GM11168 (cell line): Measurements from ENCODE around the gene PHACTR3.

ENCODE experiments used
- in situ Hi-C: fragments of 300-500 bp; cut with MboI; formaldehyde crosslinking; loops from one replicate; pipeline ENCODE4 v1.12.0; 2022; ENCODE audit warnings: low sequenced_read_pairs; ENCODE audit not compliant: unreplicated experiment

PHACTR3 gene

DNA sequence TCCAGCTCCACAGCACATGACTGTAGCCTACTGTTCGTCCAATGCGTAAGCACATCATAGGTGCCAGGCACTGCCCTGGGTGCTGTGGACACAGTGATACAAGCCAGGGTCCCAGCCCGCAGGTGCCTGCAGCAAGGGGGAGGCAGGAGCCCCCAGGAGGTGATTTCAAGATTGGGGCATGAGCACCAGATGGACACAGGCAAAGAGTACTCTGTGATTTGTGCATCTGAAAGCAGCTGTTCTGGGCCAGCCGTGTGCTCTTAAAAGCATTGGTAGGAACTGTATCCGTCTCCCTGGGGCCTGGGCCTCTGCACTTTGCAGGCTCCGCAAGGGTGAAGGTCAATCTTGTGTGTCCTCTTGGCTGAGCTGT is 179.3 kb downstream of the PHACTR3 start:
- in situ Hi-C loops, result no loop called here

DNA sequence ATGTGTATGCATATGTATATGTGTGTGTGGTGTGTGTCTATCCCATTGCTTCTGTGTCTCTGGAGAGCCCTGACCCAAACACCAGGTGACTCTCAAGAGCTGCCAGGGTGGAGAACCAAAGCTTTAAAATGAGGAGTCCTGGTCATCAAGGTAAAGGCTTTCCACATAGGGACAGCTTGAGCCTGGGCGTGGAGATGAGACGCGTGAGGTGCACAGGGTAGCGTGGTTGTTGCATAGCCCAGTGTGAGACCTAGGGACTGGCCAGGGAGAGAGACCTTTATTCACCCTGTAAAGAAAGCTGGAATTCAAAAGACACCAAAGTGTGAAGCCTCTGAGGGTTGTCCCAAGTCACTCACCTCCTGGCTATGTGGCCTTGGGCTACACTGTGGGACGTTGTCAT is 180.0 kb downstream of the PHACTR3 start:
- in situ Hi-C loops, result no loop called here

DNA sequence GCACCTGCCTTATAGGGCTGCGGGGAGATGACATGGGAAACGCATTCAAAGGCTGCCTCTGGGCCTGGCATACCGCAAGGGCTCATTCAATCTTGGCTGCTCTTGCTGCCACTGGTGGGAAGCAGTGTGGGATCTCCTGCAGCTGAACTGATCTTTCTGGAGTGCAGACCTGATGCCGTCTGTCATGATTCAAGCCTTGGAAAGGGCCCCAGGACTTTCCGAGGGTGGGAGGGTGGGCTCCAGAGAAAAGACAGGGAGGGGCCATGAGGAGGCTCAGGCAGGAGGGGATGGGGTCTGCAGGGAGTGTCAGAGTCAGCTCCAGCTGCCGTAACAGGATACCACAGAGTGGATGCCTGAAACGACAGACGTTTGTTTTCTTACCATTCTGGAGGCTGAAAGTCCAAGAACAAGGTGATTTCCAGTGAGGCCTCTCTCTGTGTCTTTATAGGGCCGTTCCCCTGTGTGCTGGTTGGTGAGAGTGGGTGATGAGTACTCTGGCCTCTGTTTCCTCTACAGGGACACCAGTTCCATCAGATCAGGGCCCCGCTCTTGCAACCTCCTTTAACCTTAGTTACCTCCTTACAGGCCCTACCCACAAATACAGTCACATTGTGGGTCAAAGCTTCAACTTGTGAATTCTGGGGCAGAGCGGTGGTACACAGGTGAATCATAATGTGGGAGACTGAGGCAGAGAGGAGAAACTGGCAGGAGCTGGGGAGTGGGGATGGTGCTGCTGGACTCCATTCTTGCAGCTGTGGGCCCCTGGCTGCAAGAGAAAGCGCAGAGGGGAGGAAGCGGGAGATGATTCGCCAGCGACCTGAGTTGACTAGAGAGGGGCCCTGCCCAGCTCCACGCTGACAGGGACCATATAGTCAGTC is 180.7 kb downstream of the PHACTR3 start:
- in situ Hi-C loops, result loop anchor here (5.0 kb wide), 1 partner anchor 57 kb away; no protein-coding TSS in a partner anchor

DNA sequence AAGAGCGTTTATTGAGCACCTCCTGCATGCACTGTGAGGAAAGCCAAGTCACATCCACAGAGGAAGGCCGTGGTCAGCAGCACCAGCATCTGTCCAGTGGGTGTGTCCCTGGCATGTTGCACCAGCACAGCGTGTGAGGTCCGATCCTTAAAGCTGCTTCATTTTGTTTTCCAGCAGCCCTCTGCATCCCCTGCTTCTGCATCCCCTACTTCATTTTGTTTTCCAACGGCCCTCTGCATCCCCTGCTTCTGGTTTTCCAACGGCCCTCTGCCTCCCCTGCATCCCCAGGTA is 181.3 kb downstream of the PHACTR3 start:
- in situ Hi-C loops, result loop anchor here (5.0 kb wide), 1 partner anchor 57 kb away; no protein-coding TSS in a partner anchor

DNA sequence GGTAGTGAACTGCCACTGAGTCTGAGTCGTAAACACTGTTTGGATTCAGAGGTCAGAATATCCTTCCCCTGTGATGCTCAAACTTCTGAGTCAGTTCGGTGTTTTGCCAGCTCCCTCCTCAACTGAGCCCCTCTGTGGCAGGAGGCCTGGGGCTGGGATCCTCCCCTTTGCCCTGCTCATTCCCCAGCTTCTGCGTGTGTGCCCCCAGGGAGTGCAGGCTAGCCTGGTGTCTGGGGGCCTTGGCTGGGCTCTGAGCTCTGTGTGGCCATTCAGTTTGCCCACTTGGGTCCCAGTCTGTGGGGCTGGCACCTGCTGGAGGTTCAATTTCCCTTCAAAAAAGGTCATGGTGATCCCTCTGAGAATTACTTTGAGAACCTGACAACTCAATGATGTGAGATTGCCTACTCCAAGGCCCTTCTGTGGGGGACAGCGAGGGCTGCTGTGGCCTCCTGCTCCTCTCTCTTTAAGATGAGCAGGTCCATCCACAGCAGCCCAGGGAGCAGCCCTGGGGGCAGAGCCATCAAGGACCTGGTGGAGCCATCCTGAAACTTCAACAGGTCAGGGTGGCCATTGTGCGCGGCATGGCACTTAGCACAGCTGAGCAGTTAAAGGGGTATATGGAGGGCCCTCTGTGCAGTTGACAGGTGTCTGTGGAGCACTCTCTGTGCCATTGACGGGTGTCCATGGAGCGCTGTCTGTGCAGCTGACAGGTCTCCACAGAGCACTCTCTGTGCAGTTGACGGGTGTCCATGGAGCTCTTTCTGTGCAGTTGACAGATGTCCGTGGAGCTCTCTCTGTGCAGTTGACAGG is 181.9 kb downstream of the PHACTR3 start:
- in situ Hi-C loops, result loop anchor here (5.0 kb wide), 1 partner anchor 56 kb away; no protein-coding TSS in a partner anchor

DNA sequence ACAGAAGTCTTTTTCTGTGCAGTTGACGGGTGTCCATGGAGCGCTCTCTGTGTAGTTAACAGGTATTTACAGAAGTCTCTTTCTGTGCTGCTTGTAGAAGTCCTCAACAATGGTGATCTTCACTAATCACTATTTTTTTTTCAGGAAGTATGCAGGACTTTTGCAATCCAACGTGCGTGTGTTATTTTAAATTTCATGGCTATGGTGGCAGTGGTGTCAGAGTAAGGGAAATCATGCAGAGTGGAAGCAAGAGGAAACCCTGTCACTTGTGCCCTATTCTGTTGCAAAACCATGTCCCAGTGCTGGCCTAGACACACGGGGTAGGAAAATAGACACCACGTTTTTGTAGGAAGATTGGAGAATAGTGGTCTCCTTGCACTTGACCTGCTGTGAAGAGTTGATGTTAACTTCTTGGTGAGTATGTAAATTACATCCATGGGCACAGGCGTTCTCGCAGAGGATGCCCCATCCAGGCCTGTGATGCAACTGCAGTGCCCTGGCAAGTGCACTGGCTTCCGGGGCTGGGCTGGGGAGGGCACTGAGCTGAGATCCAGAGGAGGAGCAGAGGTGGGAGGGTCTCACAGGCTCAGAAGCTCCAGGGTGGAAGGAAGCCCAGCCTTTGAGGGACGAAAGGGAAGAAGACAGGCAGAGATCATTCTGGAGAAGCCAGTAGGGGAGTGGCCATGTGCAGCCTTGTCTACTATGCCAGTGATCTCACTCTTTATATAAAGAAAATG is 182.6 kb downstream of the PHACTR3 start:
- in situ Hi-C loops, result loop anchor here (5.0 kb wide), 1 partner anchor 55 kb away; no protein-coding TSS in a partner anchor

DNA sequence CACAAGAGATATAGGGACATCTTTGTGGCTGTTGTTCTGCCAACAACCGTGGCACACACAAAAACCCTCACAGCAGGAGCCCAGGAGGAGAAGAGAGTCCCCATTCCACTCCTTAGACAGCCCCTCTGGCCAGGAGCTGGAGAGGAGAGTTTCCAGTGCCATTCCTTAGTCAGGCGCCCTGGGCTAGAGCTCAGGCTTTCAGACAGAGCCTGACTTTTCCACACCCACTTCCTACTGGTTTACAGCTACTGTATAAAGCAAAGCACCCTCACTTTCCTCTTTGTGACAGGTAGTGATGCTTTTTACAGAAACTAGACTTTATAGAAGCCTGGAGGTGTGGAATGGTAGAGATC is 183.2 kb downstream of the PHACTR3 start:
- in situ Hi-C loops, result loop anchor here (5.0 kb wide), 1 partner anchor 55 kb away; no protein-coding TSS in a partner anchor

DNA sequence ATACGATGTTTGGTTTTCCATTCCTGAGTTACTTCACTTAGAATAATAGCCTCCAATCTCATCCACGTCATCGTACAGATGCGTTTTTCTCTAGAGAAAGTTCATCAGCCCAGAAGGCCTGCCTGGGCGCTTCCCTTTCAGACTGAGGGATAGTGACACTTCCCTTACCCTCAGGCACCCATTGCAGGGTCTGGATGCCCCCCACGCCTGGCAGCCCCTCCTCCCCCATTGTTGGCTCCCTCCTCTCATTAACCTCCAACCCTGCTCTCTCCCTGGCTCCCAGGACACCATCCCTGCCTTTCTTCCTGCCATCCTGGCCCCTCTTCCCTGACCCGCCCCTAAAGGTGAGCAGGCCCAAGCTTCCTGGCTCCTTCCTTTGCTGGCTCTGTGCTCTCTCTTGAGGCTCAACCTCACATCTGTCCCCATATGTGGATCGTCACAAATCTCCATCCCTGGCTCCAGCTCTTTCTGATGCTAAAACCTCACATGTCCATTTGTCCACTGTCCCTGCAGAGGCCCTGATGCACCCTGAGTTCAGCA is 183.9 kb downstream of the PHACTR3 start:
- in situ Hi-C loops, result loop anchor here (5.0 kb wide), 1 partner anchor 54 kb away; no protein-coding TSS in a partner anchor

DNA sequence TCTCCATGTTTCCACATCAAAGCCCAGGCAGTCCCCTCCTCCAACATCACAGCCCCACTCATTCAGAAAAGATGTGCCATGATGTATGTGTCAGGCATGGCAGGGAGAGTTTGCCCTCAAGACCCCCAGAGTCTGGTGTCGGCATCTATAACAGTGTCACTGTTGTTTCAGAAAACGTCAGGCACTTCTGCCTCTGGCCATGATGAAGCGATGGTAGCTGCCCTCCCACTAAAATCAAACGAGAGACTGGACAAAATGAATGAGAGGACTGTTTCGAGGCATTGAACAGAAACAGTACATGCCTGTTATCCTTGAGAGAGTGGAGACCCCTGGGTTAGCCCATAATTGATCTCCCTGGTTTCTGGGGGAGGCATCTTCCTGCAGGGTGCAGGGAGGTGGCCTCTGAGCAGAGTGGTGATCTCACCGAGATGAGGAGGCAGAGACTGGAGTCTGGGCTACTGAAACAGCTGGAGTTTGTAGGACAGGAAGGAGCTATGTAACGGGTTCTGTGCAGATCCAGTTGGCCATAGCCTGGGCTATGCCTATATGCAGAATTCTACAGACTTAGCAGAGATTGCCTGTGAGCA is 184.6 kb downstream of the PHACTR3 start:
- in situ Hi-C loops, result loop anchor here (5.0 kb wide), 1 partner anchor 53 kb away; no protein-coding TSS in a partner anchor

DNA sequence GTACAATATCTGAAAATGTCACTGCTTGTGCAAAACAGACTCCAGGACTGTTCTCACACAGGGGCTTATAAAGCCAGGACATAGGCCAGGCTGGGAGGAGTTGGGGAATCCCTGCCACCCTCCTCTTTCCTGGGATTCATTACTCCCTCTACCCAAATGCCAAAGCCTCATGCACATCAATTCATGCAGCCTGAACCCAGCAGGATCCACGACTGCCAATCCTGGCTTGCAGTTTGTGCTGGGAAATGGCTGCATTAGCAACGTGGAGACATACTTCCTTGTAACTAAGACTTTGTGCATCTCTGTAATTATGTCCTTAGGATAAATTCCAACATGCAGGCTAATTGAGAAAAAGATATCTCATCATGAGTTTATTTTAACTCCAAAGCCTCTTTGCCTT is 185.3 kb downstream of the PHACTR3 start:
- in situ Hi-C loops, result loop anchor here (5.0 kb wide), 1 partner anchor 53 kb away; no protein-coding TSS in a partner anchor

DNA sequence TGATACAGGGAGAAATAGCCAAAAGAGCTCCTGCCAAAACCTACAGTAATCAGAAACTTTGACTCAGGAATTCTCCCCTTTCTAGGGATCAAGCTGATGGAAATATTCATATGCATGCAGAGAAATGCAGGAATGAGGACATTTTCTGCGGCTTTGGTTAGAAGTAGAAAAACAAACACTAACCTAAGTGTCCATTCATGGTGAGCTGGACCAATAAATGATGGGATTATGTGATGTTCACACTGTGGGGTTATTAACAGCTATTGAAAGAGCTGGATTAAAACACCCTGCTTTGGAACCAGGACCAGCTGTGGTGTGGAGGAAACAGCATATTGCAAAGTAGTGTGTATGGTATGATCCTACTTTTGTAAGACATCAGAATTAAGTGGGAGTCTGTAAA is 186.0 kb downstream of the PHACTR3 start:
- in situ Hi-C loops, result no loop called here

DNA sequence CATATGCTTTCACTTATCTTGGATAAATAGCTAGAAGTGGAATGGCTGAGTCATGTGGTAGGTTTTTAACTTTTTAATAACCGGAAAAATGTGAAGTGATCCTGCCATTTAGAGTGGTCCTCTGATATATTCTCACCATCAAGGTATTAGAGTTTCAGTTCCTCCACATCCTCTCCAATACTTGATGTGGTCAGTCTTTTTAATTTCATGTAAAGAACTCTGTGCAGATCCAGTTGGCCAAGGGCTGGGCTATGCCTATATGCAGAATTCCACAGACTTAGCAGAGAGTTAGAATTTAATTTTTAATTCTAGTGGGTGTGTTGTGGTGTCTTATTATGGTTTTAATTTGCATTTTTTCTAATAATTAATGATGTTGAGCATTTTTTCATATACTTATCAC is 188.0 kb downstream of the PHACTR3 start:
- in situ Hi-C loops, result no loop called here

DNA sequence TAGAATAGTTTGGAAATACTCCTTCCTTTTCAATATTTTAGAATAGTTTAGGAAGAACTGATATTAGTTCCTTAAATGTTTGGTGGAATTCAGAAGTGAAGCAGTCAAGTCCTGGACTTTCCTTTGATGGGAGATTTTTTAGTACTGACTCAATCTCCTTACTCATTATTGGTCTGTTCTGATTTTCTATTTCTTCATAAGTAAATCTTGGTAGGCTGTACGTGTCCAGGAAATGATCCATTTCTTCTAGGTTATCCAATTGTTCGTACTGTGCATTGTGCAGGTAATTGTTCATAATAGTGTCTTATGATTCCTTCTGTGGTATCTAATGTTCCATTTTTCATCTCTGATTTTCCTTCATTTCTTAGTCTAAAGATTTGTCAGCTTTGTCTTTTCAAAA is 190.2 kb downstream of the PHACTR3 start:
- in situ Hi-C loops, result no loop called here

DNA sequence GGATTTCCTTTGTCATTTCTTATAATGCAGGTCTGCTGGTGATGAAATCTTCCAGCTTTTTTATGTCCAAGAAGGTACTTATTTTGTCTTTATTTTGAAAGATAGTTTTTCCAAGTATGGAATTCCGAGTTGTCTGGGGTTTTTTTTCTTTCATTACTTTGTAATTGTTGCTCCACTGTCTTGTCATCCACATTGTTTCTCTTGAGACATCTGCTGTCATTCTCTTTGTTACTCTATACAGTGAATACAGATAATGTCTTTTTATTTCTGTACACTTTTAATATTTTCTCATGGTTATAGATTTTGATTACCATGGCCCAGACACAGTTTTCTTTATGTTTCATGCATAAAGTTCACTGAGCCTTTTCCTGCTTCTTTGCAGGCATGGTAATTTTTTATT is 196.0 kb downstream of the PHACTR3 start:
- in situ Hi-C loops, result no loop called here

DNA sequence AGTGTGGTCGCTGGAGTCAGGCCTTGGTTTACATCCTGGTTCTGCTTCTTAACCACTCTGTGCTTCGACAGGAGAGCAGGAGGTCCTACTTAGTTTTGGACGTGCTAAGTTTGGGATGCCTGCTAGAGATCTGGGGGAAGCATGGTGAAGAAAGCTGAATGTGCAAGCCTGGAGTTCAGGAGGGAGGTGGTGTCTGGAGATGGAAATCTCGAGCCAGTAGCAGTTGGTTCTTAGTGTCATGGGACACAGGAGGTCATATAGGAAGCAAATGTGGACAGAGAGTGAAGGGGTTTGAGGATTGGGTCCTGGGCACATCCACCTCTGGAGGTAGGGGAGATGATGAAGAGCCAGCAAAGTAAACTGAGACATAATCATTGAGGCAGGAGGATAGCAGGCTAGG is 197.7 kb downstream of the PHACTR3 start:
- in situ Hi-C loops, result no loop called here

DNA sequence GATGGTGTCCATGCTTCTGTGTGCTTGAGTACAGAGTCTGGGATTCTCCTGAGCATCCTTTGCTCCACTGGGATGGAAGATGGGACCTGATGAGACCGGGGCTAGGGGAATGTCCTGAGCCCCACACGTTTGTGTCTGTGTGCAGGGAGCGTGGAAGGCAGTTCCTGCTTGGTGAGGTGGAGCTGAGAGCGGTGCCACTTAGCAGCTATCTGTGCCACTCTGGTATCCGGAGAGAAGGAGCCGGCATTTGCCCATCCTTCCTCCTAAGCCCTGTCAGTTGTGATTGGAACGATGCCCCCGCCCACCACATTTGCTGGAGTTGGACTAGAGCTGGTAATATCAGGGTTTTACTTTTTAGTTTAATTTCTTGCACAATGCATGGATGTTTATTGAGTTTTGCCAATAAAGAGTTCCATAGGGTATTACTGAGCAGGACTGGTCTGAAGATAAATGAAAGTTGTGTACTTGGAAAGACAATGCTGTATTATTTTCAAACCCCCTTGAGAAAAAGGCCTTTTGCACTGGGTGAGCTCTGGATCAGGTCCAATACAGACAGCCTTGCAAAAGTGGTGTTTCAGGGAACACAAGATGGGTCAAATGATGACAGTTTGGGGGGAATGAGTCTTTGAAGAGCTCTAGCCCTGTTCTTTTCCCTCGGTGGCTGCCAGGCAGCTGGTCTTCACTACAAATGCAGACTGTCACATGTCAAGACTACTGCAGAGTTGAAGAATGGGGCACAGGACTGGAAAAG is 198.3 kb downstream of the PHACTR3 start:
- in situ Hi-C loops, result no loop called here

DNA sequence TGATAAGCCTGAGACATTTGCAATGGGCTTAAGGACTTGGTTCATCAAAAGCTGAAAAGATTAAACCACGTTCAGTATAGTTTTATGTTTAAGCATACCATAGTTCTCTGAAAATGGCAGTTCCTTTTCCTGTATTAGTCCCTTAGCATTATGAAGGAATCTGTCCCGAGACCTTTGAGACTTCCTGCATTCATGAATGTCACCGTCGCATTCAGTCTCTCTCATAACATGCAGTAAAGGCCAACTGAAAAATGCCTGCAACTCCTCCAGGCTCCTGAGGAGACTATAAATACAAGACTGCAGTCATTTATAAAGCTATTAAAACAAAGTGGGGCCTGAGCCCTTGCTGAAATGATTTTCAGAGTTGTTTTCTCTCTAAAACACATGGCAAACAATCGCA is 200.0 kb downstream of the PHACTR3 start:
- in situ Hi-C loops, result no loop called here

DNA sequence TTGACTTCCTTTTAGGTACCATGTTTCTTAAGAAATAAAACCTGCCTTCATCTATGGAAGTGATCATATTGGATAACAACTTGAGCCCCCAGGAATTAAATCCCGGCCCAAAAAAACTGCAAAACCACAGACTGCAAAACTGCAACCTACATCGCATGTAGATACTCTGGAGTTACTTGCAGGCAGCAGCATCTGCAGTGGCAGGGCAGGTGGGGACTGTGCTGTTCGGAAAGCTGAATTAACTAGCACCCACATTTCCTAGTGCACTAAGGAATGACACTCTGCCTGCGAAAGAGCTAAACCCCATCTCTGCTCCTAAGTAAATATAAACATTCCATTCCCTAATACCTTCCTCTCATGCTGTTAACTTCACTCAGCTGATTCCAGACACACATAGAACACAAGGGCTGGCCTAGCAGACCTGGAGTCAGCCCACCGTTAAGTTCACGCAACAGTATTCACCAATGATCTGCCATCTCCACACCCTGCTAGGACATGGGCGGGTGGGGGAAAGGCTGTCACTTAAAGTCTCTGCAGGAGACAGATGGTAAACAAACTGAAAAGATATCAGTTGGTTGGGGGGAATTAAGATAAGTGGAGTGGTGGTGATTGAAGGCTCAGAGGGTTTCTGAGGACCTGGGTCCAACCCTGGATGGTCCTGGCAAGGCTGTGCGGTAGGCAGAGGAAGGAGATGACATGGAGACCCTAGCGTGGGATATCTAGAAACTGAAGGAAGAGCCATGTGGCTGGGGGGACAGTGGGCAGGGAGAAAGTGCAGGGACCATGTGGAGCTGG is 200.7 kb downstream of the PHACTR3 start:
- in situ Hi-C loops, result no loop called here
